GM19351 (cell line): ENCODE measurements around the gene COL24A1.
A peak's percentile ranks its signal among the peaks of the same experiment; 100 is the strongest.
"Not testable (repeated sequence)": the region's sequence is repeated elsewhere in the genome, so short reads cannot be mapped to it uniquely, and the experiment has no call there.

Experiments used
- ATAC-seq: cut with Tn5 transposase; IDR thresholded peaks from one replicate; pipeline ENCODE4 v1.9.1; 2021; ENCODE audit warnings: mild to moderate bottlenecking, moderate library complexity; ENCODE audit not compliant: unreplicated experiment

The COL24A1 gene

DNA sequence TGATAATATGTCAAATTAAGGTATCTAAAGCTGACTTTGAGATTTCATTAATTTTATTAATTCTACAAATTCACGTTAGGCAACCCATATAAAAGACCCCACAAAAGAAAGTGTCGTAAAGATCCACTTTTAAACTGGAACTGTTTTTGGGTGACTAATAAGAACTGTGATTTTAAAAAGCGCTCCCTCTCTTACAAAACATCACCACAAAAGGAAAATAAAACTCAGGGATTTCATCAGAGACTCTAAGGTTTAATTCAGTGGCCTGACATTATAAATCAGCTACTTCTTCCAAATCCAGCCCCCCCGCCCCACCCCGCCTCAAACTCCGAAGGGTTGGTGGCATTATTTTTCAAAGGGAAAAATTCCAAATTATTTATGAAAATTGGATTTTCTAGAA is 2.7 kb downstream of the COL24A1 start:
- ATAC-seq = no peak

DNA sequence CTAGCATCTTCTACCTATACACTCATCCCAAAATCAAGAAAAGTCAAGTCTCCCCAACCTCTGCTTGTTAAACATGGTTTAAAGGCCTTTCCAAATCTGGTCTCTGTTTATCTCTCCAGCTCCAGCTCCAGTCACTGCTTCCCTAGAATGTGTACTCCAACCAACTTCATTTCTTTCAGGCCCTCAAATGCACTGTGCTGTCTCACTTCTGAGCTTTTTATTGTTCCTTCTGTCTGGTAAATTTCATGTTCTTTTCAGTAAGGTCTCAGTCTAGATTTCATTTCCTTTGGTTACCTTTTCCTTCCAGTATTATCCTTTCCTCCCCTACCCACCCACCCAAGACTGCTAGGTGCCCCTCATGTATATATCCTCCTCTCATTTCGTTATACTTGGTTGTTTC is 3.7 kb downstream of the COL24A1 start:
- ATAC-seq = no peak

DNA sequence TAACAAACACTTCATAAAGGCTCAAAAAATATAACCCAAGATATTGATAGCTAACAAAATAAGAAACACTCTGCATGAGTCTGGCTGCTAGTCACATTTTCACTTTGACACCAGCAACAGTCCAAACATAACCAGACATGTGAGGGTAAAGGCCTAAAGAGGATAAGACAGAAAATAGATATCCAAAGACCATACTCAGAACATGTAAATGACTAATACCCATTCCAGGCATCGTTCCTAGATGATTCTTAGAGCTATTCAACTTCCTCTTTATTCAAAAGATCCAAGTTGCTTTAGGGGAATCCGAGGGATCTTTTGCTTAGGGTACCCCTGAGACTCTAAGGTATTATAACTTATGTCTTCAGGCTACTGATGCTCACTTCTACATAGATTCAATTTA is 5.1 kb downstream of the COL24A1 start:
- no peak for ATAC-seq

DNA sequence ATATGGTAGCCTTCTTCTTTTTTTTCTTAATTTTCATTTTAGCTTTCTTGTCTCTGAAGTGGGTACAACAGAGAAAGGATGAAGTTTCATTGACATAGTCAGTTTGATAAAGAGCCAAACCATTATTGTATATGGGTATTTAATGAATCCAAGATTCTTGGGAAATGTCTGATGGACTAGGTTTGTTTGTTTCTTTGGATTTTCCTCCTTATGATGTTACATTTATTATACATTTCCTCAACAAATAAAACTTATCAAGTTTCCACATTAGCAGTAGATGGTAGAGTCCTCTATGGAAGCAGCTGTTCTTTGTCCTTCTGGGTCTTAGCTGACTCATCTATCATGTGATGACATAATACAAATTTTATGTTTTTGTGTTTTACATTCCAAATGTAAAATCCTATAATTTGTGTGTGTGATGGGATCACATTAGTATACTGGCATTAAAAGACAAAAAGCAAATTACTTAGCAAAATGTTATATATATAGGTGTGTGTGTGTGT is 6.0 kb downstream of the COL24A1 start:
- ATAC-seq = no peak

DNA sequence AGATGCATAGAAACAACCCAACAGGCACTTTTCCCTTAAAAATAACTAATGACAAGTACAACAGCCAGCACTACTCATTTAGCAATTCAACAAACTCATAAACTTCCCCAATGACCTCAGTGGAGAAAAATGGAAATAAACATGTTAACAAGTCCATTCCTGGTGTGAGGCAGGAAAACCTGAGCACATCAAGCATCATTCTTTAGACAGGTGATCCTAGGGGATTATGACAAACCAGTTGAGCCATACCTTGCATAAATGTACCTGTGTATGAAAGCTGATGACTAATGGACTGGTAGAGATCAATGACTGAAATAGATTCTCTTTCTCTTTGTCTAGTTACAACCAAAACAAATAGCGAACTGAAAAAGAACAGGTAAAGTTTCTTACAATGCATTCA is 7.0 kb downstream of the COL24A1 start:
- no peak for ATAC-seq

DNA sequence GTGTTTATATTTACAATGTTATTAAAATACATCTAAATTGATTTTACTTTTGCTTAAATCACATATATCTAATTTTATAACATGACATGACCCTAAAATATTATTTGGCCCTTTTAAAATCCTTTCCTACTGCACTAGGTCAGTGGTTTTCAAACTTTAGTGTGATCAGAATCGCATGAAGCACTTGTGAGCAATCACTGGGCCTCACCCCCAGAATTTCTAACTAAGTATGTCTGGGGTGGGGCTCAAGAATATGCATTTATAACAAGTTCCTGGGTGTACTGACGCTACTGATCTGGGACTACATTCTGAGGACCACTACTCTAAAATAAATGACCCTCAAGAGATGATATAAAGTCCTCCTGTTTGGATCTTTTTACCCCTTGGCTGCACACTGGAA is 8.8 kb downstream of the COL24A1 start:
- ATAC-seq = no peak

DNA sequence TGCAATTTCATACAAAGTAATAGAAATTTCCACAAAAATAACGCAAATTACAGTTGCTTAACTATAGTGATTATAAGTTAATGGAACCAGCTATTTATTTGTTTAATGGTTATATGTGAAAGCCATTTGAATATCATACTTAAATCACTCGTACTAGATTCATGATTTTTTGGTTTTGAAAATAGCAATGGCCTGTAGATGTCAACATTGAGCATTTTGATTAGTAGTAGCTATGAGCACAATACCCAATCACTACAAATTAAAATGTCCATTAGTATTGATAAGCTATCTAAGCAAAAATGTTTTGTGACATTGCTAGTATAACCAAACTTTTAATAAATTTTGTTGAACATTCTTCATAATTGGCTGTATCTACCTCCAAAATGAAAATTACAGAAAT is 10.0 kb downstream of the COL24A1 start:
- ATAC-seq = no peak

DNA sequence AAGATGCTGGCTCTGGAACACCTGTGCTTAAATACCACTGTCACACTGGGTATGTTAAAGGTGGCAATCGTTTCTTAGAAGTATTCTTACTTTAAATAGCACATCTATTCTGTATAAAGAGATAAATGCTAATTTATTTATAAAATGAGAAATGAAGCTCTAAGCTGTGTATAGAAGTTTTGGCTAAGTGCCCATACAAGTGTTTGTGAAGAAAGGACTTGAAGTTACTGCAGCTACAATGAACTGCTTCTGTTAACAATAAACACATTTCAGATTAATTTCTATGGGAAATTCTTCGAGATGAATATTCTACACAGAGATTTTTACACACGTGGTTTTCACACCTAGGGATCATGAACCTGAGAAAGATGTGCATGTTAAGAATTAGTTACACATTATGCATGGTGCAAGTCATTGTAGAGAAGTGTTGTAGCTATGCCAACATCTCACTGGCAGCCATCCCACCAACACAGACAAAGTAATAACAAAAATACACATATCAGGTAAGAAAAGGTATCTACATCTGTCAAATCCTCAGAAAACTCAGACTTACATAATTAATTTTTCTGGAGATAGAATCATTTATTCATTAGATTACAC is 16.2 kb downstream of the COL24A1 start:
- no peak for ATAC-seq

DNA sequence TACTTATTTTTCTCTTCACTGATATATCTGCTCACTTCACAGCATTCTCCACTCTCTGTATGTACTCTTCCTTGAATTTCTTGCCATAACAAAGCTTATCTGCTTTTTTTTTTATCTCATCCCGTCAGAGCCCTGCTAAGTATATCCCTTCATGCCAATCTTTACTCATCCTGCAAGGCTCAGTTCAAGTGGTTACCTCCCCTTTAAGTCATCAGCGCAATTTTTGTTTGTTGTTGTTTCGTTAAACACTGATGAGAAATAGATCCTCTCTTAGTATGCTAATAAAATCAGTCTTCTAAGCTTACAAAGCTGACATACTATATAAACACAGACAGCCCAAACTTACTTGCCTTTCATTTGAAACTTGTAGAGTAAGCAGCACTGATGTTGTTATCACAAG is 17.8 kb downstream of the COL24A1 start:
- no peak for ATAC-seq

DNA sequence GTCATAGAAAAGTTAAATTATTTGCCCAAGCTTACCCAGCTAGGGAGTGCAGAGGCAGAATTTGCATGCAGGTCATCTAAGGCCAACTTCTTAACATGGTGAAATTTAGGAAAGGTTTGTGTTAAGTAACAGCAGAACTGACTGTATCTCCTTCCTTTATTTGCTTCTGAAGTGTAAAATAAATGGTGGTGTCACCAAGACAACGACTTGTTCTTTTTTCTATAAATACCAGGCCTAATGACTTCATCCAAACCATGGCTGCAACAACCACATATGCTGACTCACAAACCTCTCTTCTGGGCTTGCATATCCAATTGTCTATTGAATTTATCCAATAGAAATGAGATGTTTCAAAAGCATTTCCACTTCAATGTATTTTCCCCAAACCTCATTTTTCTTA is 19.1 kb downstream of the COL24A1 start:
- no peak for ATAC-seq

DNA sequence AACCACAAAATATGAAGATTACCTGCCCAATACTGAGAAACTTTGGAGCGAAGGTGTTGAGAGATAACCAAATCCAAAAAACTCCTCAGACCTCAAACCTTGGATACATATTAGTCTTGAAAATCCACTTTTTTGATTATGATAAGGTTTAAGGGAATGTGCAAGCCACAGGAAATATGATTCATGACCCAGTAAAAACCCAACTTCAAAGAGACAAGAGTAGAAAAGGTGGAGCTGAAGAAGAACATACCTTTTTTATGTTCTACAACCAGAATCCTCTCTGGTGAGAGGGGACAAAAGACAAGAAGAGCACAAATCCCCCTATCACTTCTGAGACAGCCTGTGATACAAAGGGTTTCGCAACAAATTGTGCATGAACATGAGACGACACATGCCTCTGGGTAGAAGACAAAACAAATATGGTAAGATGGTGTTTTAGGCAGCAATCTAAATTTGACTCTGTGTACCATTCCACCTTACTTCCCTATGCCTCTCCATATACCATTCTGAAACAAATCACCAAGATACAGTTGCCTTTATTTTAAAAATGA is 37.3 kb downstream of the COL24A1 start:
- ATAC-seq = no peak

DNA sequence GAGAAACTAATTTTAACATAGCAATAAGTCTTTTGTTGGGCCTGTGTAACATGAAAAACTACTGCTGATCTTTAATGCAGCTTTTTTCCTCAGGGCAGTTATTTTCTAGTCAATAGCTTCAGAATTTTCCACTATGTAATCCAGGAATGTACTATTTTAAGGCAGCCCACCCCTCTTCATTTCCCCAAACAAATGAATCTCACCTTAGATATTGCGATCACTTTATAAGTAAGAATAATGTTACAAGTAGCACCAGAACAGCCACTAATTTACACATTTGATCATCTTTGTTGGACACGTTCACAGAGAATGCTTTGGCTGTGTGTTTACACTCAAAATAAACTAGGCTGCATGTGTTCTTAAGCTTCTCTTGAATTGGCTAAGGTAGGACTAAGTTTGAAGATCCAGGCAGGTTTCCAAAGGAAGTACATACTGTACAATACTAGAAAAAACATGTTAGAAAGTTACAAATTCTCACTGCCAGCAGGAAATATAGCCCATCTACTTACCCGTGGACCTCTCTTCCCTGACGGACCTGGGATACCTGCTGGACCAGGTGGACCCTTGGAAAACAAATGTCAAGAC is 41.7 kb downstream of the COL24A1 start:
- no peak for ATAC-seq

DNA sequence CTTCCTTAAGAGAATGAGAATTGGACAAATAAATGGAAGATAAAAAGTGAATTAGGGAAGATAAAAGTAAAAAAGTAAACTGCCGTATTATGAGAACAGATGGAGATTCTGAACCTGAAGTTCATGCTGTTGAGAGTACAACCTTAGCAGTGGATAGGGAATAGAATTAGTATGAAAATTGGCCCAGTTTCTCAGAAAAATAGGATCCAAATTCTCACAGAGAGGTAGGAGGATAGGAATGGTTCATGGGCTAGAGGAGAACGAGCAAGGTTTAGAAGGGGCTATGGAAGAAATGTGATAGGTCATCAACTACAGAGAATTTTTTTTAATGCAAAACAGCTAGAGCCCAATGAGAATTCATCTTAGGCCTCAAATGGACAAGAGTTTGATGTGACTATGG is 42.3 kb downstream of the COL24A1 start:
- ATAC-seq = no peak

DNA sequence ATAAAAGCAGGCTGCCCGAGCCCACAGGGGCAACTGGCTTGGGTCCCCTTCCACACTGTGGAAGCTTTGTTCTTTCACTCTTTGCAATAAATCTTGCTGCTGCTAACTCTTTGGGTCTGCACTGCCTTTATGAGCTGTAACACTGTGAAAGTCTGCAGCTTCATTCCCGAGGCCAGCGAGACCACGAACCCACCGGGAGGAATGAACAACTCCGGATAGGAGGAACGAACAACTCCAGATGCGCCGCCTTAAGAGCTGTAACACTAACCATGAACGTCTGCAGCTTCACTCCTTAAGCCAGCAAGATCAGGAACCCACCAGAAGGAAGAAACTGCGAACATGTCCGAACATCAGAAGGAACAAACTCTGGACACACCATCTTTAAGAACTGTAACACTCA is 45.0 kb downstream of the COL24A1 start:
- ATAC-seq = not testable (repeated sequence)

DNA sequence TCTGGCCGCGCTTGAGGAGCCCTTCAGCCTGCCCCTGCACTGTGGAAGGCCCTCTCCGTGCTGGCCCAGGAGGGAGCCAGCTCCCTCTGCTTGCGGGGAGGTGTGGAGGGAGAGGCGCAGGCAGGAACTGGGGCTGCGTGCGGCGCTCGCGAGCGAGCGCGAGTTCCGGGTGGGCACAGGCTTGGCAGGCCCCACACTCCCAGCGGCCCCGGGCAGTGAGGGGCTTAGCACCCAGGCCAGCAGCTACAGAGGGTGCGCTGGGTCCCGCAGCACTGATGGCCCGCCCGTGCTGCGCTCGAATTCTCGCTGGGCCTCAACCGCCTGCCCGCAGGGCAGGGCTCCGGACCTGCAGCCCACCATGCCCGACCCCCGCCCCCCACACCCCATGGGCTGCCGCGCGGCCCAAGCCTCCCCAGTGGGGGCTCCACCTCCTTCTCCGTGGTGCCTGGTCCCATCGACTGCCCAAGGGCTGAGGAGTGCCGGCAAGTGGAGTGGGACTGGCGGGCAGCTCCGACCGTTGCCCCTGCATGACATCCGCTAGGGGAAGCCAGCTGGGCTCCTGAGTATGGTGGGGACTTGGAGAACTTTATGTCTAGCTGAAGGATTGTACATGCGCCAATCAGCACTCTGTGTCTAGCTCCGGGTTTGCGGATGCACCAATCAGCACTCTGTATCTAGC is 46.0 kb downstream of the COL24A1 start:
- ATAC-seq = no peak

DNA sequence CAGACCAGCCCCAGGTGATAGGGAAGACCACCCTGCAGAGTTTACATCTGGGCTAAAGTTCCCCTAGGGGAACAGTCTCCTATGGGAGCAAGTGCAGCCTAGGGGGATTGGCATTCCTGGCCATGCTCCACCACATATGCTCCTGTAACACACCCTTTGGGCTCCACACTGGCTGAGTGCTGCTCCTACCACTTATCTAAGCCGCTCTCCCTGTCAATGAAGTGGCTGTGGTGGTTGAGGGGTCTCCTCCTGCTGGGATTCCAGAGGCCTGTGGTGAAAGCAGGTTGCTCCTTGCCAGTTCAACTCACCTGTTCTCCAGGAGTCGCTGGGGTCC is 51.1 kb downstream of the COL24A1 start:
- no peak for ATAC-seq

DNA sequence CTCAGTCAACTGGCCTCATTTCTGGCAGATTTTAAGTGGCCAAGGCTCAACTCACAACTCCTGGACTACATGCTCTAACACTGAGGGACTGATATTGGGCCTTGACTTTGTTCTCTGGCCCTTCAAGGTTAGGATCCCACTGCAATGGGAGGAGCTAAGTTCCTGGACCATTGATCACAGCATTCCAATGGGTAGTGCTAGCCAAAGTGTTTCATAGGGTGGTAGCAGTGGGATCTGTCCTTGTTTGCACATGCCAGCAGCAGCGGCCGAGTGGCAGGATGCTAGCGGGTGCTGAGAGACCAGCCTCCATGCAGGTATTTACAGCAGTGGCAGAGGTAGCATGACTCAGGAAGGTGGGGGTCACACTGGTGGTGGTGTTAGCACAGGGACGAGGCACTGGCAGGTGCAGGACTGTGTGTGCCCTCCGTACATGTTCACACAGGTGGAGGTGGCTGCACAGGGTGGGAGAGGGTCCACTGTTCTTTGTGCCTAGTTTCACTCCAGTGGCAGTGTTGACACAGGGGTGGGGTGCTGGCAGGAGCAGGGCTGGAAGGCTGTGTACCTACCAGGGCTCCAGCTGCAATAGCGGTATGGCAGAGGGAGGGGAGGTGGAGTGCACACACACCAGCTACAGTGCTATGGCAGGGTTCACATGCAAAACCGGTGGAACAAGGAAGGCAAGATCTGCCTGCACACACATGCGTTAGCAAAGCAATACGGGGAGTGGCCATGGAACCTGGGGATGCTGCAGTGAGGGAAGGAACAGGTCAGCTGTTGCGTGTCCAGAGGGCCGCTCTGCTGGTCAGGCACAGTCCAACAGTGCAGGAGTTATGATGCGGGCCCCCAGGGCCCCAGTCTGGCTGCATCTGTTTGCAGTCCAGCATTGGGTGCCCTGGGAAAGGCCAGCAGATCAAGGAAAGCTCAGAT is 51.7 kb downstream of the COL24A1 start:
- no peak for ATAC-seq

DNA sequence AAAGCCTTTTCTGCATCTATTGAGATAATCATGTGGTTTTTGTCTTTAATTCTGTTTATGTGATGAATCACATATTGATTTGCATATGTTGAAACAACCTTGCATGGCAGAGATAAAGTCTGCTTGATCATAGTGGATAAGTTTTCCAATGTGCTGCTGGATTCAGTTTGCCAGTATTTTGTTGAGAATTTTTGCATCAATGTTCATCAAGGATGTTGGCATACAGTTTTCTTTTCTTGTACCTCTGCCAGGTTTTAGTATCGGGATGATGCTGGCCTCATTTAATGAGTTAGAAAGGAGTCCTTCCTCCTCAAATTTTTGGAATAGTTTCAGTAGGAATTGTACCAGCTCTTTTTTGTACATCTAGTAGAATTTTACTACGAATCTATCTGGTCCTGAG is 55.0 kb downstream of the COL24A1 start:
- no peak for ATAC-seq

DNA sequence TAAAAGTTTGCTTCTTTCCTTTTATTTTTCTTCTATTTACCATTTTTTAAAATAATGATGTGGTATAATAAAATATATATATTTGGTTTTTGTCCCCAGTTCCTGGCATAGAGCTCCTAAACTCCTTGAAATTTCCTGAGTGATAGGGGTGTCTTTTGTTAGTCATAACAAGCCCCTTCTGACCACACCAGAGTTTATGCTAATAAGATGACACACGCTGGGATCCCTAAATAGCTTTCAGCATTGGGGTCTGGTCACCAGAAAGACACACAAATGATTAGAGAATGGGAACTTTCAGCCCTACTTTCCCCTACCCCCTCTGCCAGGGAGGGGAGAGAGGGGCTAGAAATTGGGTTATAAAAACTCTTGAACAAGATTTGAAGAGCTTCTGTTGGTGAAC is 56.2 kb downstream of the COL24A1 start:
- ATAC-seq = no peak

DNA sequence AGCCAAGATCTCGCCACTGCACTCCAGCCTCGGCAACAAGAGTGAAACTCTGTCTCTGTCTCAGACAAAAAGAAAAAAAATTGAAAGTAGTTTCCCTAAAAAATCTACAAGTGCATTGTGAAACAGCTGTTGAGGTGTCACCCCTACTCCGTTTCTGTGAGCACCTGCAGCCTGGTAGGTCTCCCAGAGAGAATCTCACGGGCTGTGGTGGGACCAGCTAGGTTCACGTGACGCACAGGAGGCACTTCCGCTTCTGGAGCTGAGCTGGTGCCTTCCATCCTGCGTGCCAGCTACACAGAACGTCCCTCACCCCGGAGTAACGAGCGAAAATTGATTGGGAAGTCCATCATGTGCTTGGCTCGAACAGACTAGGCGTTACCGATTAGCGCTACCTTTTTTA is 66.8 kb downstream of the COL24A1 start:
- no peak for ATAC-seq

DNA sequence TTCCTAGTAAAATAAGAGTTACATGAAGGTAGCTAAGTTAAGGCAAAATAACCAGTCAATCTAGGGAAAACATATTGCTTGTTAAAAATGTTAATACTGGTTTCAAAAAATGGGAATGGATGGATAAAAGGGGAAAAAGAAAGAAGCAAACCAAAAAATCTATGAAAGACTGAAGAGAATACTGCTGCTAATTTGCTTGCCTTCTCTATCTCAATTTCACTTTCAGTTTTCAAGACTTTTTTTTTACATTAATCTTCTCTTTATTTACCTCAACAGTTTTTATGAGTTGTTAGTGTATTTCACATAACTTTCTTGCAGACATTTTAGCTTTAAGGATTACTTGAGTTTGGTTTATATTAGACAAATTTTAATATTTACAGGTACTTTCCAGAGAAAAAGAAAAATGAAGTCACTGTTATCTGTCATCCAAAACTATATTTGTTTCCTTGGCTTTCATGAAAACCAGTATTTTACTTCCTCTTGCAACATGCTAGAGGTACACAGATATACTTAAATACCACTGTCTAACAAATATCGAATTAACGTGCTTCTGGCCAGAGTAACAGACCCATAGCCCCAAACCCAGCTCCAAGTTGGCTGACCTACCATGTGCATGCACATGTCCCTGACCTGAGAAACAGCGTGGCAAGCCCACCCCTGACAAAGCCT is 70.7 kb downstream of the COL24A1 start:
- ATAC-seq = peak; percentile 53
